GM23338 (cell line): Measurements from ENCODE around the gene TRAM2. TPM values are rescaled to one million over a fixed set of nuclear protein-coding genes. Genes with fewer than 3 reads are reported as not detected.

Source experiments
- ATAC-seq: fragments of 200-7000 bp; cut with Tn5 transposase; 3 replicates; pipeline ENCODE4 v1.9.1; 2020
- DNase-seq: peaks from one replicate; pipeline ENCODE4 v3.0.0-alpha.2; 2015; ENCODE audit warnings: low spot score
- H2AFZ ChIP-seq: fragments of 200-600 bp; sonication (generic); 2 replicates; pipeline ENCODE4 v1.8.0; 2016; ENCODE audit warnings: antibody characterized with exemption, mild to moderate bottlenecking, moderate library complexity
- H3F3A ChIP-seq: fragments of 200-600 bp; sonication (generic); replicated peaks from 2 replicates; pipeline ENCODE4 v1.8.0; 2017; ENCODE audit warnings: antibody characterized with exemption, mixed run types, low read depth
- H3K27ac ChIP-seq: fragments of 200-600 bp; sonication (generic); 2 replicates; pipeline ENCODE4 v1.6.1; 2016; ENCODE audit warnings: low read depth
- H3K27me3 ChIP-seq: fragments of 200-600 bp; sonication (generic); 2 replicates; pipeline ENCODE4 v1.8.0; 2016; ENCODE audit warnings: mild to moderate bottlenecking, mixed run types, moderate library complexity; ENCODE audit not compliant: insufficient read depth
- H3K36me3 ChIP-seq: fragments of 200-600 bp; sonication (generic); 2 replicates; pipeline ENCODE4 v1.8.0; 2016; ENCODE audit warnings: mild to moderate bottlenecking; ENCODE audit not compliant: insufficient read depth
- H3K4me1 ChIP-seq: fragments of 200-600 bp; sonication (generic); 2 replicates; pipeline ENCODE4 v1.8.0; 2016; ENCODE audit warnings: mild to moderate bottlenecking, moderate library complexity; ENCODE audit not compliant: insufficient read depth
- H3K4me2 ChIP-seq: fragments of 200-600 bp; sonication (generic); 2 replicates; pipeline ENCODE4 v1.7.1; 2017; ENCODE audit warnings: mixed run types
- H3K4me3 ChIP-seq: fragments of 200-600 bp; sonication (generic); 2 replicates; pipeline ENCODE4 v1.6.1; 2016; ENCODE audit warnings: mixed run types
- H3K79me2 ChIP-seq: fragments of 200-600 bp; sonication (generic); replicated peaks from 2 replicates; pipeline ENCODE4 v1.8.0; 2017; ENCODE audit warnings: mild to moderate bottlenecking; ENCODE audit not compliant: insufficient read depth
- H3K9me2 ChIP-seq: fragments of 200-600 bp; sonication (generic); 2 replicates; pipeline ENCODE4 v1.8.0; 2017; ENCODE audit not compliant: insufficient read depth
- H4K20me1 ChIP-seq: fragments of 200-600 bp; sonication (generic); replicated peaks from 2 replicates; pipeline ENCODE4 v1.8.0; 2017; ENCODE audit warnings: mild to moderate bottlenecking; ENCODE audit not compliant: insufficient read depth
- H3K27ac Mint-ChIP-seq: 2 replicates; pipeline ENCODE4 v1.8.0; 2020; ENCODE audit warnings: inconsistent platforms, mild to moderate bottlenecking, moderate library complexity, mixed read lengths
- H3K27me3 Mint-ChIP-seq: 3 replicates; pipeline ENCODE4 v1.8.0; 2022; ENCODE audit warnings: low read depth, mild to moderate bottlenecking, moderate library complexity, mixed read lengths, inconsistent platforms; ENCODE audit not compliant: insufficient read depth, poor library complexity
- H3K36me3 Mint-ChIP-seq: 3 replicates; pipeline ENCODE4 v1.8.0; 2021; ENCODE audit warnings: low read depth, mild to moderate bottlenecking, inconsistent platforms, moderate library complexity, mixed read lengths
- H3K4me1 Mint-ChIP-seq: 3 replicates; pipeline ENCODE4 v1.8.0; 2020; ENCODE audit warnings: mild to moderate bottlenecking, inconsistent platforms, mixed read lengths
- H3K4me3 Mint-ChIP-seq: 3 replicates; pipeline ENCODE4 v1.8.0; 2021; ENCODE audit warnings: moderate library complexity, mild to moderate bottlenecking, inconsistent platforms, mixed read lengths
- H3K9me3 Mint-ChIP-seq: 3 replicates; pipeline ENCODE4 v1.8.0; 2020; ENCODE audit warnings: moderate library complexity, mild to moderate bottlenecking, inconsistent platforms, mixed read lengths
- CREB1 ChIP-seq: fragments of 250-450 bp; sonication (Bioruptor Pico); IDR thresholded peaks from 2 replicates; pipeline ENCODE4 v1.5.0; 2020; ENCODE audit warnings: low read depth, mild to moderate bottlenecking, moderate library complexity
- ETS1 ChIP-seq: IDR thresholded peaks from 2 replicates; pipeline ENCODE4 v1.6.1; 2016; ENCODE audit warnings: antibody characterized with exemption
- EZH2 ChIP-seq: fragments of 200-600 bp; sonication (generic); IDR thresholded peaks from one replicate; pipeline ENCODE4 v1.8.0; 2017; ENCODE audit warnings: antibody characterized with exemption, mild to moderate bottlenecking, low read depth; ENCODE audit not compliant: unreplicated experiment
- EZH2phosphoT487 ChIP-seq: fragments of 200-600 bp; sonication (generic); IDR thresholded peaks from one replicate; pipeline ENCODE4 v1.8.1; 2018; ENCODE audit warnings: antibody characterized with exemption; ENCODE audit not compliant: unreplicated experiment
- NANOG ChIP-seq: IDR thresholded peaks from 2 replicates; pipeline ENCODE4 v1.6.1; 2016; ENCODE audit warnings: antibody characterized with exemption, borderline replicate concordance
- REST ChIP-seq: IDR thresholded peaks from one replicate; pipeline ENCODE4 v1.6.1; 2018; ENCODE audit warnings: antibody characterized with exemption; ENCODE audit not compliant: unreplicated experiment
- STAT1 ChIP-seq: IDR thresholded peaks from one replicate; pipeline ENCODE4 v1.6.1; 2016; ENCODE audit warnings: antibody characterized with exemption; ENCODE audit not compliant: unreplicated experiment
- ZNF114 ChIP-seq: fragments of 250-450 bp; sonication (Bioruptor Pico); IDR thresholded peaks from 2 replicates; pipeline ENCODE4 v1.5.0; 2020; ENCODE audit warnings: mild to moderate bottlenecking, moderate library complexity
- ZNF331 ChIP-seq: fragments of 250-450 bp; sonication (Bioruptor Pico); IDR thresholded peaks from 2 replicates; pipeline ENCODE4 v1.5.0; 2020; ENCODE audit warnings: low read depth, mild to moderate bottlenecking, moderate library complexity
- polyA plus RNA-seq: library from polyadenylated mRNA; unstranded; fragments of >200 nt; fragmentation: Nextera tagmentation; extraction: Ambion mirVana; gene quantifications from 2 replicates; pipeline ENCODE4 v1.2.1, GENCODE V29; 2016
- total RNA-seq: library from RNA; depleted of rRNA; stranded (reverse); fragments of >200 nt; shearing (Covaris generic); gene quantifications from 2 replicates; pipeline ENCODE4 v1.2.3, GENCODE V29; 2014

Gene TRAM2
- total and polyA plus RNA-seq, 2 experiments from 2014 or later, result 4.0 to 14.0 TPM

GRCh38 chr6:52491203-52492069 is 85.4 kb downstream of the TRAM2 start (continued):
- TF ChIP-seq STAT1, result no peak
- no peak for TF ChIP-seq NANOG
- no peak for TF ChIP-seq EZH2
- TF ChIP-seq ZNF114, result no peak
- no peak for TF ChIP-seq CREB1
- TF ChIP-seq ETS1, result no peak
- no peak for TF ChIP-seq REST
- no peak for TF ChIP-seq ZNF331 (CRISPR knock-in tag)
- no peak for TF ChIP-seq EZH2phosphoT487

- H3K27ac Mint-ChIP-seq, result no peak overlapping the region
- H3K4me3 Mint-ChIP-seq, result no peak overlapping the region
- ATAC-seq (no peak), DNase-seq (no peak)
- Histone ChIP-seq H3K4me3 (no peak overlapping the region), H3K27ac (no peak overlapping the region), H3K27me3 (no peaks in the 10 kb centered on the region), H3K4me1 (no peaks in the 10 kb centered on the region), H4K20me1 (no peaks in the 10 kb centered on the region; the same call in 1 of the 2 replicates), H2AFZ (no peak overlapping the region), H3K4me2 (no peak overlapping the region), H3K79me2 (no peaks in the 10 kb centered on the region), H3F3A (no peaks in the 10 kb centered on the region), H3K9me2 (peaks cover 2% of the 10 kb centered on the region; the same call in 1 of the 2 replicates), H3K36me3 (no peaks in the 10 kb centered on the region)
- H3K36me3 Mint-ChIP-seq, result peaks cover 7% of the 10 kb centered on the region; the same call in 2 of the 3 replicates
- H3K9me3 Mint-ChIP-seq, result no peaks in the 10 kb centered on the region
- TF ChIP-seq EZH2 (no peak), REST (no peak), ETS1 (no peak), ZNF331 (CRISPR knock-in tag) (no peak), CREB1 (no peak), ZNF114 (no peak)
- peaks cover 2% of the 10 kb centered on the region; the same call in 2 of the 3 replicates for H3K4me1 Mint-ChIP-seq
- peaks cover 2% of the 10 kb centered on the region for H3K27me3 Mint-ChIP-seq
Observed at GRCh38 chr6:52489881-52490280, 87.0 kb downstream of the TRAM2 start.
